Epithelial cell of proximal tubule (primary cell): ENCODE results near the gene NLRP1. TPM values are rescaled to one million over a fixed set of nuclear protein-coding genes. Genes with fewer than 3 reads are reported as not detected.

Experiments used
- DNase-seq: peaks from one replicate; pipeline ENCODE4 v3.0.0-alpha.2; 2011; ENCODE audit warnings: low read depth
- H3K4me3 ChIP-seq: 2 replicates; pipeline ENCODE4 v1.5.1; 2011; ENCODE audit warnings: low read depth, mild to moderate bottlenecking, low read length
- CTCF ChIP-seq: conservative IDR thresholded peaks from 2 replicates; pipeline ENCODE4 v1.5.1; 2012; ENCODE audit warnings: low read depth, mild to moderate bottlenecking, low read length
- total RNA-seq: library from RNA; depleted of rRNA; stranded (reverse); fragments of >200 nt; gene quantifications from 2 replicates; pipeline ENCODE4 v1.2.3, GENCODE V29; 2015

The NLRP1 gene
- total RNA-seq, 1 donor from 2014 or later, result 12.7 TPM

- TF ChIP-seq CTCF, result no peak
- peak; percentile 74 for DNase-seq
- no peak overlapping the region for H3K4me3 ChIP-seq
Measured at GRCh38 chr17:5526821-5527598, 57.3 kb downstream of the NLRP1 start.

DNA sequence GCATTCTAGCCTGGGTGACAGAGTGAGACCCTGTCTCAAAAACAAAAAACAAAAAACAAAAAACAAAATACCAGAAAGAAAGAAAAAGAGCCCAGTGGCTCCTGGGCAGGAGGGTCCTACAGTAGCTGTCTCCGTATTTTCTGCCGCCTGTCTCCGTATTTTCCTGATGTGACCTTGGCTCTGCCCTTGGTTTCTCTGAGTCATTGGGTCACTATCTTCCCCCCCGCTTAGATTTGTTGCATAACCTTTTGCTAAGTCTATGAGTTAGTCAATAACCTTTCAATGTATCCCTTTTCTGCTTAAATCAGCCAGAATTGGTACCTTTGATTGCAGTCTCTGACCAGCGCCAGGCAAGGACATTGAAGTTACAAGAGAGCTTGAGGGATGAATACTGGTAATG lies 61.1 kb downstream of the NLRP1 start:
- no peak for TF ChIP-seq CTCF
- no peak overlapping the region for H3K4me3 ChIP-seq
- DNase-seq, result no peak

DNA sequence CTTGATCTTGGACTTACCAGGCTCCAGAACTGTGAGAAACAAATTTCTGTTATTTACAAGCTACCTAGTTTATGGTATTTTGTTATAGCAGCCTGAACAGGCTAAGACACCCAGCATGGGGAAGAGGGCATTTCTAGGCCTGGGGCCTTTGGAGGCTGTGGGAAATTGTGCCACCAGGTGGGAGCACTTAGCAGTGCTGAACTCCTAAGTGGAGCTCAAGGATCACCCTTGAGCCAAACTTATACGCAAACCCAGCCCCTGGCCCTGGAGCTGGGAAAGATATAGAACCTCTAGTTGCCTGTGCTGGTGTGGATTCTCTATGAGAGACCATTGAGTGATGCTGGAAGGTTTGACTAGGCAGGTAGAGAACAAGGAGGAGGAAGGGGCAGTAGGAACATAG lies 61.8 kb downstream of the NLRP1 start:
- no peak for DNase-seq
- no peak overlapping the region for H3K4me3 ChIP-seq
- TF ChIP-seq CTCF, result peak; percentile 15

DNA sequence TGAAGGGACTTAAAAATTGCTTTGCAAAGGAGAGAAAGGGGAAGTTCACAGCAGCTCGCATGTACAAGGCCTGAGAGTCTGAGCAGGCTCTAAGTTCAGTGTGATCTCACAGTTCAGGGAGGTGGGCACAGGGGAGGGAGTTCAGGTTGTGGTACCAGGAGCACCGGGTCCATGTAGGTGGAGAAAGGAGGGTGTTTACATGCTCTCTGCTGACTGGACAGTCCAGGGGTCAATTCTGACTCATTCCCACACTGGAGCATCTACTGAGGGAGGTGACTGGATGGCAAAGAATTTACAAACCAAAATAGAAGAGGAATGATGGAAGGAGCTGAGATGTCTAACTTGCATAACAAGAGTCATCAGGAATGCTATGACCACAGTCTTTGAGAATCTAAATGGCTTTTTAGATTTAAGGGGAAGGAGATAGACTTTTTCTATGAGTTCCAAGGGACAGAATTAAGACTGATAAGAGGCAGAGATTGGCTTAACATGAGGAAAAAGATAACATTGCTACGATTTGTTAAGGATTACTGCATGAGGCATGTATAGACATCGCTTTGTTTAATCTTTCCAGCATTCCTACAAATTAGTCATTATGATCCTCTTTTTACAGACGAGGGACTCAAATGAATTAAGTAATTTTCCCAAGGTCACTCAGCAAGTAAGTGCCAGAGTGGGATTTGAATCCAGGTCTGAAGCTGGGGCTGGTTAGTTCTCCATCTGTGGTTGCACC lies 68.1 kb downstream of the NLRP1 start:
- H3K4me3 ChIP-seq, result no peak overlapping the region
- no peak for TF ChIP-seq CTCF
- peak; percentile 97 for DNase-seq

DNA sequence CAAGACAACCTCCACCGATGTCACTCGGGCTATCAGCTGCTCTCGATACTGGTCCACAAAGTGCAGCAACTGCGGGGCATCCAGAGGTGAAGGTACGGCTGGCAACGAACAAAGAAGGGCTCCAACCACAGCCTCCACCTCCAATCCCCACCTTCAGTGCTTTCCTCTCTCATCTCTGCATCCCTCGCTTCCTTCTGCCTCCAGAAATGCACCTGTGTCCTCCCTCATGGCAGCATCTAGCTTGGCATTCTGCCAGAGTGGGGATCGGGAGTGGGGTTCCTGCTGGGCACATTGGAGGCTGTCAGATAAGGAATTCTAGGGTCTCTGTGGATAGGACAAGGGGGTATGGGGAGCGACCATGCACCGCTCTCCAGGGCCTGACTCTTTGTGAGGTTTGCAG lies 69.3 kb downstream of the NLRP1 start:
- DNase-seq, result no peak
- TF ChIP-seq CTCF, result no peak
- H3K4me3 ChIP-seq, result no peak overlapping the region

GRCh38 chr17:5513628-5514027 lies 70.7 kb downstream of the NLRP1 start:
- DNase-seq, result no peak
- no peak for TF ChIP-seq CTCF
- no peak overlapping the region for H3K4me3 ChIP-seq
